ENCODE data around the gene LTO1.

Gene LTO1

GRCh38 chr11:69657456-69657910 lies 17.7 kb downstream of the LTO1 start:
- Histone ChIP-seq H3K36me3 (ENCODE audit: insufficient read depth, low read length) (no peaks in the 10 kb centered on the region), H2AFZ (ENCODE audit: low read length, unreplicated experiment) (no peak overlapping the region), H3K27me3 (ENCODE audit: insufficient read depth, low read length) (no peaks in the 10 kb centered on the region), H3K79me2 (ENCODE audit: control insufficient read depth, insufficient read depth, low read length, unreplicated experiment) (no peaks in the 10 kb centered on the region), H3K27ac (ENCODE audit: low read depth, low read length) (no peak overlapping the region), H3K4me1 (ENCODE audit: control insufficient read depth, insufficient read depth, low read length, unreplicated experiment) (peaks cover 5% of the 10 kb centered on the region), H3K4me3 (ENCODE audit: low read depth, low read length) (no peak overlapping the region)

- H3K27me3 ChIP-seq (ENCODE audit: insufficient read depth, low read length) = no peaks in the 10 kb centered on the region
- no peaks in the 10 kb centered on the region for H3K4me1 ChIP-seq (ENCODE audit: control insufficient read depth, insufficient read depth, low read length, unreplicated experiment)
- no peaks in the 10 kb centered on the region for H3K79me2 ChIP-seq (ENCODE audit: control insufficient read depth, insufficient read depth, low read length, unreplicated experiment)
- H3K27ac ChIP-seq (ENCODE audit: low read depth, low read length) = no peak overlapping the region
- no peak overlapping the region for H2AFZ ChIP-seq (ENCODE audit: low read length, unreplicated experiment)
- no peak overlapping the region for H3K4me3 ChIP-seq (ENCODE audit: low read depth, low read length)
- H3K36me3 ChIP-seq (ENCODE audit: insufficient read depth, low read length) = peaks cover 5% of the 10 kb centered on the region; the same call in 1 of the 2 replicates
Observed at GRCh38 chr11:69656536-69657455, 18.4 kb downstream of the LTO1 start.

- peaks cover 10% of the 10 kb centered on the region; the same call in 1 of the 2 replicates for H3K36me3 ChIP-seq (ENCODE audit: insufficient read depth, low read length)
- no peak overlapping the region for H3K4me3 ChIP-seq (ENCODE audit: low read depth, low read length)
- H2AFZ ChIP-seq (ENCODE audit: low read length, unreplicated experiment) = no peak overlapping the region
- no peaks in the 10 kb centered on the region for H3K4me1 ChIP-seq (ENCODE audit: control insufficient read depth, insufficient read depth, low read length, unreplicated experiment)
- no peaks in the 10 kb centered on the region for H3K27me3 ChIP-seq (ENCODE audit: insufficient read depth, low read length)
- H3K79me2 ChIP-seq (ENCODE audit: control insufficient read depth, insufficient read depth, low read length, unreplicated experiment) = no peaks in the 10 kb centered on the region
- H3K27ac ChIP-seq (ENCODE audit: low read depth, low read length) = no peak overlapping the region
Observed at GRCh38 chr11:69655479-69656428, 19.4 kb downstream of the LTO1 start.

- no peak overlapping the region for H3K4me3 ChIP-seq (ENCODE audit: low read depth, low read length)
- peaks cover 2% of the 10 kb centered on the region for H3K79me2 ChIP-seq (ENCODE audit: control insufficient read depth, insufficient read depth, low read length, unreplicated experiment)
- H3K27me3 ChIP-seq (ENCODE audit: insufficient read depth, low read length) = no peaks in the 10 kb centered on the region
- H3K36me3 ChIP-seq (ENCODE audit: insufficient read depth, low read length) = peaks cover 16% of the 10 kb centered on the region
- H3K4me1 ChIP-seq (ENCODE audit: control insufficient read depth, insufficient read depth, low read length, unreplicated experiment) = no peaks in the 10 kb centered on the region
- no peak overlapping the region for H2AFZ ChIP-seq (ENCODE audit: low read length, unreplicated experiment)
- H3K27ac ChIP-seq (ENCODE audit: low read depth, low read length) = no peak overlapping the region
Observed at GRCh38 chr11:69654660-69655478, 20.3 kb downstream of the LTO1 start.

- no peaks in the 10 kb centered on the region for H3K27me3 ChIP-seq (ENCODE audit: insufficient read depth, low read length)
- H3K27ac ChIP-seq (ENCODE audit: low read depth, low read length) = no peak overlapping the region
- H3K36me3 ChIP-seq (ENCODE audit: insufficient read depth, low read length) = peaks cover 23% of the 10 kb centered on the region
- no peak overlapping the region for H2AFZ ChIP-seq (ENCODE audit: low read length, unreplicated experiment)
- H3K79me2 ChIP-seq (ENCODE audit: control insufficient read depth, insufficient read depth, low read length, unreplicated experiment) = peaks cover 6% of the 10 kb centered on the region
- no peak overlapping the region for H3K4me3 ChIP-seq (ENCODE audit: low read depth, low read length)
- no peaks in the 10 kb centered on the region for H3K4me1 ChIP-seq (ENCODE audit: control insufficient read depth, insufficient read depth, low read length, unreplicated experiment)
Observed at GRCh38 chr11:69654001-69654659, 21.0 kb downstream of the LTO1 start.

- Histone ChIP-seq H3K36me3 (ENCODE audit: insufficient read depth, low read length) (peaks cover 29% of the 10 kb centered on the region), H3K79me2 (ENCODE audit: control insufficient read depth, insufficient read depth, low read length, unreplicated experiment) (peaks cover 12% of the 10 kb centered on the region), H3K4me3 (ENCODE audit: low read depth, low read length) (no peak overlapping the region), H3K4me1 (ENCODE audit: control insufficient read depth, insufficient read depth, low read length, unreplicated experiment) (no peaks in the 10 kb centered on the region), H3K27me3 (ENCODE audit: insufficient read depth, low read length) (no peaks in the 10 kb centered on the region), H2AFZ (ENCODE audit: low read length, unreplicated experiment) (no peak overlapping the region), H3K27ac (ENCODE audit: low read depth, low read length) (no peak overlapping the region)
Observed at GRCh38 chr11:69653406-69653960, 21.7 kb downstream of the LTO1 start.

GRCh38 chr11:69652999-69653398 lies 22.2 kb downstream of the LTO1 start:
- Histone ChIP-seq H3K4me3 (ENCODE audit: low read depth, low read length) (no peak overlapping the region), H3K27ac (ENCODE audit: low read depth, low read length) (no peak overlapping the region)

GRCh38 chr11:69651834-69652620 lies 23.1 kb downstream of the LTO1 start:
- Histone ChIP-seq H2AFZ (ENCODE audit: low read length, unreplicated experiment) (no peak overlapping the region), H3K4me3 (ENCODE audit: low read depth, low read length) (no peak overlapping the region), H3K4me1 (ENCODE audit: control insufficient read depth, insufficient read depth, low read length, unreplicated experiment) (no peaks in the 10 kb centered on the region), H3K27ac (ENCODE audit: low read depth, low read length) (no peak overlapping the region), H3K36me3 (ENCODE audit: insufficient read depth, low read length) (peaks cover 34% of the 10 kb centered on the region), H3K27me3 (ENCODE audit: insufficient read depth, low read length) (no peaks in the 10 kb centered on the region), H3K79me2 (ENCODE audit: control insufficient read depth, insufficient read depth, low read length, unreplicated experiment) (peaks cover 26% of the 10 kb centered on the region)

More at GRCh38 chr11:69652999-69653398, 22.2 kb downstream of the LTO1 start:
- no peaks in the 10 kb centered on the region for H3K27me3 ChIP-seq (ENCODE audit: insufficient read depth, low read length)
- H3K79me2 ChIP-seq (ENCODE audit: control insufficient read depth, insufficient read depth, low read length, unreplicated experiment) = peaks cover 16% of the 10 kb centered on the region
- no peaks in the 10 kb centered on the region for H3K4me1 ChIP-seq (ENCODE audit: control insufficient read depth, insufficient read depth, low read length, unreplicated experiment)
- no peak overlapping the region for H2AFZ ChIP-seq (ENCODE audit: low read length, unreplicated experiment)
- peaks cover 34% of the 10 kb centered on the region for H3K36me3 ChIP-seq (ENCODE audit: insufficient read depth, low read length)

- H3K36me3 ChIP-seq (ENCODE audit: insufficient read depth, low read length) = peaks cover 43% of the 10 kb centered on the region
- peaks cover 35% of the 10 kb centered on the region for H3K79me2 ChIP-seq (ENCODE audit: control insufficient read depth, insufficient read depth, low read length, unreplicated experiment)
Observed at GRCh38 chr11:69650832-69651344, 24.3 kb downstream of the LTO1 start.

More at GRCh38 chr11:69650832-69651344, 24.3 kb downstream of the LTO1 start:
- Histone ChIP-seq H2AFZ (ENCODE audit: low read length, unreplicated experiment) (no peak overlapping the region), H3K4me1 (ENCODE audit: control insufficient read depth, insufficient read depth, low read length, unreplicated experiment) (no peaks in the 10 kb centered on the region), H3K4me3 (ENCODE audit: low read depth, low read length) (no peak overlapping the region), H3K27me3 (ENCODE audit: insufficient read depth, low read length) (no peaks in the 10 kb centered on the region), H3K27ac (ENCODE audit: low read depth, low read length) (no peak overlapping the region)
